Measurements from ENCODE around the gene CPOX.

CPOX gene

GRCh38 chr3:98529856-98530459, 63.5 kb downstream of the CPOX start:
- no peak overlapping the region for H3K4me3 ChIP-seq (ENCODE audit: low read depth, low read length)

More at GRCh38 chr3:98529856-98530459, 63.5 kb downstream of the CPOX start:
- no peak overlapping the region for H2AFZ ChIP-seq
- no peaks in the 10 kb centered on the region for H3K36me3 ChIP-seq (ENCODE audit: control insufficient read depth, insufficient read depth, low read length)
- H3K27me3 ChIP-seq (ENCODE audit: control insufficient read depth, insufficient read depth, low read length) = no peaks in the 10 kb centered on the region
- H3K9me3 ChIP-seq (ENCODE audit: control insufficient read depth, low read length) = no peaks in the 10 kb centered on the region
- H3K4me1 ChIP-seq = no peaks in the 10 kb centered on the region
- H3K27ac ChIP-seq = no peak overlapping the region
- no peak for TF ChIP-seq CTCF (IDR thresholded peaks at IDR 0.05)
- no peak overlapping the region for H3K9ac ChIP-seq
- H3K79me2 ChIP-seq = no peaks in the 10 kb centered on the region
- H3K4me2 ChIP-seq (ENCODE audit: low read length) = no peak overlapping the region

All from parathyroid adenoma (tissue), 2 donors.